Coronary artery (tissue), 2 donors: ENCODE measurements around the gene SLC9A3.
A peak's percentile ranks its signal among the peaks of the same experiment; 100 is the strongest.

Experiments
- DNase-seq: peaks from one replicate; pipeline ENCODE4 v3.0.0-alpha.2; 2017; ENCODE audit warnings: low spot score
- H3K27ac ChIP-seq, 2 donors: fragments of 200-600 bp; sonication (generic); one replicate each; pipeline ENCODE4 v1.5.1; 2016 to 2019
- H3K4me3 ChIP-seq: fragments of 200-600 bp; sonication (generic); 2 replicates; pipeline ENCODE4 v1.5.1; 2016; ENCODE audit warnings: mild to moderate bottlenecking, moderate library complexity
- TF ChIP-seq, protein P1 (sequence below): fragments of 200-600 bp; sonication (generic); IDR thresholded peaks from one replicate; pipeline ENCODE4 v1.5.1; 2019; ENCODE audit warnings: antibody characterized with exemption

Gene SLC9A3

DNA sequence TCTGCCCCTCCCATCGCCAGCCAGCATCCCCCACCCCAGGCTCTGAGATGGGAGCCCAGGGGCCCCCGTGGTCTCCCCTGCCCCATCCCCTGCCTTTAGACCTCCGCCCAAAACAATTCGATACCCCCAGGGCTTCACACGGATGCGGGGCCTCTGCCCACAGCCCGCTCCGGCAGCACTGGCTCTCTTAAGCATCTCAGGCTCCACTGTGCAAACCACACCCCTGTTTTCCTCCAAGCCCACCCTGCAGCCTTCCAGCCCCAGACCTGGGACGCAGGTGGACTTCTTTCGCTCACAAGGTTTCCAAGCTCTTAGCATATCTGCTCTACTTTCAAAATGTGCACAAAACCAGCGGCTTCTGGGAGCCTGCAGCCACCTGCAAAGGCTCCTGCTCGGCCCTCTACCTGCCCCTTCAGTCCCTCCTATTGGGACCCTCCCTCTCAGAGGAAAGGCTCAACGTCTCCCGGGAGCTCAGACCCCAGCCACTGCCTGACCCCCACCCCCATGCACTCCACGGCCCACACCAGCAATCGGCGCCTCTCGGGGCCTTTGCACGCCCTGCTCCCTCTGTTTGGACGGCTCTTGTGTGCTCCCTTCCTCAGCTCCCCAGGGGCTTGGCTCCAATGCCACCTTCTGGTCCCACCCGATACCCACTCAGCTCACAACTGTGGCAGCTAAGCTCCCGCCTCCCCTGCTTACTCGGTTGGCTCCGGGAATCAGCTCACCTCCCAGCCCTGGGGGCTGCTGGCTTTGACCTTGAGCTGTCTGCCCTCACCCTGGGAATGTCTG, 918 bp upstream of the SLC9A3 start:
- Histone ChIP-seq H3K27ac (no peak overlapping the region), H3K4me3 (peak overlapping the region; percentile 63)
- TF ChIP-seq, protein P1, sequence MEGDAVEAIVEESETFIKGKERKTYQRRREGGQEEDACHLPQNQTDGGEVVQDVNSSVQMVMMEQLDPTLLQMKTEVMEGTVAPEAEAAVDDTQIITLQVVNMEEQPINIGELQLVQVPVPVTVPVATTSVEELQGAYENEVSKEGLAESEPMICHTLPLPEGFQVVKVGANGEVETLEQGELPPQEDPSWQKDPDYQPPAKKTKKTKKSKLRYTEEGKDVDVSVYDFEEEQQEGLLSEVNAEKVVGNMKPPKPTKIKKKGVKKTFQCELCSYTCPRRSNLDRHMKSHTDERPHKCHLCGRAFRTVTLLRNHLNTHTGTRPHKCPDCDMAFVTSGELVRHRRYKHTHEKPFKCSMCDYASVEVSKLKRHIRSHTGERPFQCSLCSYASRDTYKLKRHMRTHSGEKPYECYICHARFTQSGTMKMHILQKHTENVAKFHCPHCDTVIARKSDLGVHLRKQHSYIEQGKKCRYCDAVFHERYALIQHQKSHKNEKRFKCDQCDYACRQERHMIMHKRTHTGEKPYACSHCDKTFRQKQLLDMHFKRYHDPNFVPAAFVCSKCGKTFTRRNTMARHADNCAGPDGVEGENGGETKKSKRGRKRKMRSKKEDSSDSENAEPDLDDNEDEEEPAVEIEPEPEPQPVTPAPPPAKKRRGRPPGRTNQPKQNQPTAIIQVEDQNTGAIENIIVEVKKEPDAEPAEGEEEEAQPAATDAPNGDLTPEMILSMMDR = no peak
- DNase-seq = no peak

DNA sequence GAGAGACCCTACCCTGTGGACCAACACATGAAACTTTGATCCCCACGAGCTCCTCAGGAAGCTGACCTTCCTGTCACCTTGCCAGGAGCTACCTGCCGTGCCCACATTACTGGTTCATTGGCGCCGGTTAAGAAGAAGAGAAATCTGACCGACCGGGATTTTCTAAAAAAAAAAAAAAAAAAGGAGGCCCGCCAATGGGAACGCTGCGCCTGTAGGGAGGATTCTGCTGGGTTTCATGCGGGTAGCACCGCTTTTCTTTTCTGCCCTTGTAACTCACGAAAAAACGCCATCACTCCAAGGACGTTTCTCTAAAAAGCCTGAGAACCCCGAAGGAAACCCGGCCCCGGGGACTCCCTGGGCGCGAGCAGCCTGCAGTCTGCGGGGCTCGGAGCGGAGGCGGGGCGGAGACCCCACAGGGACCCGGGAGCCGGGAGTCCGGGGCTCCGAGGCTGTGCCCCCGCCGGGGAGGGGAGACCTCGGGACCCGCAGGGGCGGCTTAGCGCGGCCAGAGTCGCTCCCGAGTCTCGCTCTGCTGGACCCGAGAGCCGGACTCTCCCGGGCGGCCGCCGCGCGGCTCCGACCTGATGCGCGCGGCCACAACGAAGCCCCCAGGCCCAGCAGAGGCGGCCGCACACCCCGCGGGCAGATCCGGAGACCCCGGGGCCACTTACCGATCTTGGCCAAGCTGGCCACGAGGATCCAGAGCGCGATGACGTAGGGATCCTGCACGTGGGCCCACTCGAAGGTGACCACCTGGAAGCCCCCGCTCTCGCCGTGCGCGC, 617 bp downstream of the SLC9A3 start:
- H3K4me3 ChIP-seq = peak overlapping the region; percentile 63

DNA sequence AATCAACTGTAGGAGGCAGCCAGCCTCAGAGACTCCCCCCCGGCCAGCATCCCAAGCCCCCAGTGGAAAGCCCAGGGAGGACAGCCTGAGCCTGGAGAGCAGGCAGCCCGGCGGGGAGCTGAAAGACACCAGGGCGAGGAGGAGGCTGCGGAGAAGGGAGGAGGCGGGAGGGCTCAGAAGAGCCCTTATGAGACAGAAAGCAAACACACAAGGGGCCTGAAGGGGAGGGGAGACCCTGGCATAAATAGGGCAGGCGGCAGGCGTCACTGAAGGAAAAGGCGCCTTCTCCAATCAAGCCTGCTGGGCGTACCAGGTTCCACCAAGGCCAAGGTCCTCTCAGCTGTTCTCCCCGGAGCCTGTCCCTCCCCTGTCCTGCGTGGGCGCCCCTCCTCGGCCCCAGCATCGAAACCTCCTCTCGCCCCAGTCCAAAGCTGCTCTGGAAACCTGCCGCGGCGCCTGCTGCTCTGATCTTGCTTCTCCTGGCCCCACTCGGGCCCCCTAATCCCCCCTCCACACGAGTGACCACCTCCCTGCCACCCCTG, 1.3 kb downstream of the SLC9A3 start:
- TF ChIP-seq, protein P1 = no peak
- H3K27ac ChIP-seq = no peak overlapping the region
- peak overlapping the region; percentile 63 for H3K4me3 ChIP-seq

More for the DNA sequence above, 617 bp downstream of the SLC9A3 start:
- TF ChIP-seq, protein P1 = no peak
- no peak for DNase-seq
- no peak overlapping the region for H3K27ac ChIP-seq

DNA sequence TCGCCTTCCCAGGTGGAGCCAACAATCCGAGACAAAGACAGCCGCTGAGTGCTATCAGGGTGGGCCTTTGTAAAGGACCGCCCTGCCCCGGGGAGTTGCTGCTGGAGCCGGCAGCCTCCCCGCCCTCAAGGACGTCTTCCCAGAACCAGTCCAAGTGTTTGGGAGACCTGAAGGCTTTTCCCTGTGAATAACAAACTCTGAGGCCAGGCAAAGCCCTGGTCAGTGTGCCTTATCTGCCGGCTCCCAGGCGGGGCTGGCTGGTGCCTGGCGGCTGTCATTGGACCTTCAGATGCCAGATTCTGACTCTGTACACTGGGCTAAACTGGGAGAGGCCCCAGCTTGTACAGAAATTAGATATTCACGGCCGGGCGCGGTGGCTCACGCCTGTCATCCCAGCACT, 2.1 kb downstream of the SLC9A3 start:
- Histone ChIP-seq H3K4me3 (no peak overlapping the region), H3K27ac (no peak overlapping the region)
- no peak for DNase-seq
- TF ChIP-seq, protein P1 = no peak

More for the DNA sequence above, 1.3 kb downstream of the SLC9A3 start:
- DNase-seq = no peak

DNA sequence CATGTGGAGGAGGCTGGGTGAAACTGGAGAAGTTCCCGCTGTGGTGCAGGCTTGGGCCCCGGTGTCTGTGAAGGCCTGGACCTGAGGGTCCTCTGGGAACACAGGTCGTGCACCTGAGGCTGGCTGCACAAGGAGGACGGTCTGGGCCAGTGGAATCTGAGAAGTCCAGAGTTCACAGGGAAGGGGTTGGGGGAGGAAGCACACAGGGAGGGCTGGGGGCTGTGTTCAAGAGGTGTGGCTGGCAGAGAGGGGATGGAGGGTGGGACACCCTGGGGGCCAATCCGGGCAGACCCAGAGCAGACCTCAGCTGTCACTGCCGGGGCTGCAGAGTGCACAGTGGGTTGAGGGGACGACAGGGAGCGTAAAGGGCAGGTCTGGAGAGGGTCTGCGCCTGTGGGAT, 2.6 kb downstream of the SLC9A3 start:
- DNase-seq = no peak
- Histone ChIP-seq H3K27ac (no peak overlapping the region), H3K4me3 (no peak overlapping the region)
- TF ChIP-seq, protein P1 = no peak

DNA sequence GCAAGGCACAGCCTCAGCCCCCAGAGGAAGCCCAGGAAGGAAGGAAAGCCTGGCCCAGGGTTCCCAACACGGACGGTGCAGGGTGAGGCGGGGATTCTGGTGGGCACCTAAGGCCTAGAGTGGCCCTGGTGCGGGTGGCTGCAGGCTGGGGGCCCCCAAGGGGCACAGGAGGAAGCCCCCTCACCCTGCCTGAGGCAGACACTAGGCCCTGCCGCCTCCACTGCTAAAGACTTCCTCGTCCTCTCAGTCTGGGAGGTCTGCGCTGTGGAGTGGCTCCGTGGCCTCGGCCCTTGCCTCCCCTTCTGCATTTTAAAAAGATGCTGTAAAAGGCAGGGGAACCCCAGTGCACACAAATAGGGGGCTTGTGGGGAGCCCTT, 3.4 kb downstream of the SLC9A3 start:
- Histone ChIP-seq H3K27ac (no peak overlapping the region), H3K4me3 (no peak overlapping the region)
- no peak for DNase-seq
- TF ChIP-seq, protein P1 = no peak
